SJCRH30 (cell line): ENCODE results near the gene PLP2. TPM values are rescaled to one million over a fixed set of nuclear protein-coding genes. Genes with fewer than 3 reads are reported as not detected.
"Not testable (repeated sequence)": the region's sequence is repeated elsewhere in the genome, so short reads cannot be mapped to it uniquely, and the experiment has no call there.

Source experiments
- DNase-seq, 2 experiments: peaks; one replicate each; pipeline ENCODE4 v3.0.0-alpha.2; 2015 to 2020
- H3K27ac ChIP-seq: fragments of 250-450 bp; sonication (Bioruptor Pico); 2 replicates; pipeline ENCODE4 v1.5.1; 2020; ENCODE audit warnings: mild to moderate bottlenecking, moderate library complexity
- H3K27me3 ChIP-seq: fragments of 250-450 bp; sonication (Bioruptor Pico); 2 replicates; pipeline ENCODE4 v1.5.1; 2020; ENCODE audit warnings: mild to moderate bottlenecking, moderate library complexity
- H3K36me3 ChIP-seq: fragments of 250-450 bp; sonication (Bioruptor Pico); 2 replicates; pipeline ENCODE4 v1.5.1; 2020; ENCODE audit warnings: mild to moderate bottlenecking, moderate library complexity
- H3K4me1 ChIP-seq: fragments of 250-450 bp; sonication (Bioruptor Pico); 2 replicates; pipeline ENCODE4 v1.5.1; 2020; ENCODE audit warnings: mild to moderate bottlenecking, moderate library complexity
- H3K4me3 ChIP-seq: fragments of 250-450 bp; sonication (Bioruptor Pico); 2 replicates; pipeline ENCODE4 v1.5.1; 2020; ENCODE audit warnings: mild to moderate bottlenecking, moderate library complexity
- H3K9me3 ChIP-seq: fragments of 250-450 bp; sonication (Bioruptor Pico); replicated peaks from 2 replicates; pipeline ENCODE4 v1.5.1; 2020; ENCODE audit warnings: mild to moderate bottlenecking, moderate library complexity
- total RNA-seq: library from RNA; depleted of rRNA; stranded (reverse); fragments of >200 nt; shearing (Covaris generic); gene quantifications from 2 replicates; pipeline ENCODE4 v1.2.3, GENCODE V29; 2014

Gene PLP2
- total RNA-seq, 1 experiment from 2014 or later = 56.6 TPM

DNA sequence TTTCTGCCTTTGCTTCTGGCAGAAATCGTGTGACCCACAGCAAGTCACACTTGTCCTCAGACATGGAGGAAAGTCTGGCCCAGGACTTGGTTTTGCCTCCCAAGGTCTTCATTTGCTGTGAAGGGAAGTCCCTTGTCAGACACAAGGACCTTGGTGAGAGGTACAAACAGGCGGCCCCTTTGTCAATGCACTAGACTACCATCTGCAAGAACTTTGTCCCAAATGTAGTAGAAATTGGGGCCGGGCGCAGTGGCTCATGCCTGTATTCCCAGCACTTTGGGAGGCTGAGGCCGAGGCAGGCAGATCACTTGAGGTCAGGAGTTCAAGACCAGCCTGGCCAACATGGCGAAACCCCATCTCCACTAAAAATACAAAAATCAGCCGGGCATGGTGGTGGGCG, 1.8 kb downstream of the PLP2 start:
- not testable (repeated sequence) for H3K36me3 ChIP-seq, H3K27me3 ChIP-seq, H3K9me3 ChIP-seq, H3K27ac ChIP-seq, DNase-seq, H3K4me1 ChIP-seq, H3K4me3 ChIP-seq

DNA sequence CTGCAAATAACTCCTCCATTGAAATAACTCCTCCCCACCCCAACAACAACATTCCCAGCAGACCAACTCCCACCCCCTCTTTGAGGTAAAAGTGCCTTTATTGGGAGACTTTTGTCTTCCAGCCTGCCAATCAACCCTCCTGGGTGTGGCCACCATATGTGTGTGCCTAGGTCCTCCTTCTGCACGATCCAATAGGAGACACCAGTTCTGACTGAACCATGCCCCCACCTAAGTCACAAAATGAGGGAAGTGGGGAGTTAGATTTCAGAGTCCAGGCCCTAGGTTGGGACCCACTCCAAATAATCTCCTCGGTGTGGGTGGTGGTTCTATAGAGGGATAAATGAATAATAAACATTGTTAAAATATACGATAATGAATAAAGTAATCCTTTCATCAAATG, 3.0 kb downstream of the PLP2 start:
- H3K9me3 ChIP-seq = no peaks in the 10 kb centered on the region
- H3K4me3 ChIP-seq = no peak overlapping the region
- no peak for DNase-seq
- no peaks in the 10 kb centered on the region for H3K27me3 ChIP-seq
- peaks cover 7% of the 10 kb centered on the region; the same call in 1 of the 2 replicates for H3K36me3 ChIP-seq
- H3K27ac ChIP-seq = no peak overlapping the region
- H3K4me1 ChIP-seq = no peaks in the 10 kb centered on the region

DNA sequence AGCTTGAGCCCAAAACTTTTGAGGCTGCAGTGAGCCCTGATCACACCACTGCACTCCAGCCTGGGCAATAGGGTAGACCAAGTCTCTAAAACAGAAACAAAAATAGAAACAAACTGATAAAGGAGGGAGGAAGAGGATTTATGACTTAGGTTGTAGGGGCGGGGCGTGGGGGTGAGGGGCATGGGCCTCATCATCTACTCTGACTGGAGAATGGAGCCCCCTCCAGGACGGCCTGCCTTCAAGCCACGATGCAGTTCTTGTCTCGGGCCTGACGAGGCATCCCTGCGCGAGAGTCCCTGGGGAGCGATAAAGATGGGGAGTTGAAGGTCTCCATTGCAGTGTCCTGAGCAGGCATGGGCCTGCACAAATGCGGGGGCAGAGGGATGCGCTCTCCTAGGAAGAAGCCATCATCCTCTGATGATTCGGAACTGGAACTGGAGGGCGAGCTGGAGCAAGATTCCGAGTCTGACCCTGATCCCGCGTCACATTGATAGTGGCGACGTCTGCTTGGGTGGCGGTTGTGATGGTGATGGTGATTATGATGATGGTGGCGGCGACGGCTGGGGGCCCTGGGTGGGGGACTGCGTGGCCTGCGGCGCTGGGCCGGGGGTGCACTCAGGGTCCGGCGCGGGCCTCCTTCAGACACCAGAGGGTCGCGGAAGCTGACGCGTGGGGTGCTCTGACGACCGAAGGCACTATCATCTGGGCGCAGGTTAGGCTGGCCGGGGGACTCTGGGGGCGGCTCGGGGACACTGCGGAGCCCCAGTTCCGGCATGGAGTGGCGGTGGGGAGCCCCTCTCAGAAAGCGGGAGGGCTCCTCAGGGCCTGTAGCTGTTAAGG, 4.0 kb downstream of the PLP2 start:
- H3K27ac ChIP-seq = no peak overlapping the region
- no peaks in the 10 kb centered on the region for H3K9me3 ChIP-seq
- no peaks in the 10 kb centered on the region for H3K27me3 ChIP-seq
- H3K4me1 ChIP-seq = no peaks in the 10 kb centered on the region
- peaks cover 7% of the 10 kb centered on the region; the same call in 1 of the 2 replicates for H3K36me3 ChIP-seq
- no peak for DNase-seq
- H3K4me3 ChIP-seq = no peak overlapping the region

DNA sequence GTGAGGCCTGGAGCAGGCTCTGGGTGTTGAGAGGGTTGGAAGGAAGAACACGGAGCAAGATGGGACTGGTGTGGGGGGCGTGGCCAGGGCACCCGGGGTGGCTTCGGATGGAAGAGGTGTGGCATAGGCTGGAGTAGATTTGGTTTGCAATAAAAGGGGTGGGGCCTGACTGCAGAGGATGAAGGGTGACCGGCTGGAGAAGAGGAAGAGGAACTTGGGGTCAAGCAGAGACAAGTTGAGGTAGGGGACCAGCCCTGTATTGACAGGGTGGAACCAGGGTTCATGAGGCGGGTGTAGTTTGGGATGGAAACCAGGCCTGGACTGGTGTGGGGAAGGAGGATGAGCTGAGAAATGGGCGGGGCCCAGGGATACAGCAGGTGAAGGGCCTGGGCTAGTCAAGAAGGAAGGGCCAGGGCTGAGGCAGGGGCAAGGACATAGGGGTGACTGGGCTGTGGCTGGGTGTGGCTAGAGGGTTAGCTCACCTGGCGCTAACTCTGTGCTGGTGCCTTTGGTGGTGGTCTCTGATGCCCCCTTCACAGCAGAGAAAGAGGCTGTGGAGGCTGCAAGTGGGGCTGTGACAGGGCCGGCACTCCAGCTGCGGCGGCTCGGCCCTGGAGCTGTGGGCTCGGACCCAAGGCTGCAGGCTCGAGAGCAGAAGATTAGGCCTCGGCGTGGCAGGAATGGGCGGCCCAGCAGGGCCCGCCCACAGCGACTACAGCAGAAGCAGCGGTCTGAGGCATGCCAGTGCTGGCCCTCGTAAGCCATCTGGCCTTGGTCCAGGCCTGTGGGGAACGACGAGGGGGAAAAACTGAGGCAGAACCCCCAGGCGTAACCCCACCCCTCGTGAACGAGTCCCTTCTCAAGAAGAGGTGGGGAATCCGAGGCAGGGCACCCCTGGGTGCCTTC, 5.0 kb downstream of the PLP2 start:
- H3K4me1 ChIP-seq = no peaks in the 10 kb centered on the region
- H3K4me3 ChIP-seq = no peak overlapping the region
- no peak overlapping the region for H3K27ac ChIP-seq
- DNase-seq = no peak
- peaks cover 7% of the 10 kb centered on the region; the same call in 1 of the 2 replicates for H3K36me3 ChIP-seq
- no peaks in the 10 kb centered on the region for H3K9me3 ChIP-seq
- H3K27me3 ChIP-seq = no peaks in the 10 kb centered on the region

DNA sequence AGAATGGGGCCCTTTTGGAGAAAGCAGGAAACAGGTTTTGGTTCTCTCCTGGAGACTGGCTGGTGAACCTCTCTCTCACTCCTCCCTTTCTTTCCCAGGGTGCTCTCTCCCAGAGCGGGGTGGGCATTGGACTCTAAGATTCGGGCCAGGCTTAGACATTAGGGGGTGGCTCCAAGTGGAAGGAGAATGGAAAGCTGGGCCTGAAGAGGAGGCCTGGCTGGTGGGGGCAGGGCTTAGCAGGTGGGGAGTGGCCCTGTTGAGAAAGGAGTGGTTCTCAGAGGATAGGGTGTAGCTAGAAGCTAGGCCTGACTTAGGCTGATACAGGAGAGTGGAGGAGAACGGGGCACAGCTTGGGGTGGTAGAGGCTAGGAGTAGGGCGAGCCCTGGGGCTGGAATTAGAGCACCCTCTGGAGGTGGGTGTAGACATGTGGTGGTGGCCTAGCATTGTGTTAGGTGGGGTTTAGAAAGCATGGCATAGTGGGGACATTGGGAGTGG, 5.7 kb downstream of the PLP2 start:
- H3K36me3 ChIP-seq = peaks cover 7% of the 10 kb centered on the region; the same call in 1 of the 2 replicates
- H3K27ac ChIP-seq = no peak overlapping the region

DNA sequence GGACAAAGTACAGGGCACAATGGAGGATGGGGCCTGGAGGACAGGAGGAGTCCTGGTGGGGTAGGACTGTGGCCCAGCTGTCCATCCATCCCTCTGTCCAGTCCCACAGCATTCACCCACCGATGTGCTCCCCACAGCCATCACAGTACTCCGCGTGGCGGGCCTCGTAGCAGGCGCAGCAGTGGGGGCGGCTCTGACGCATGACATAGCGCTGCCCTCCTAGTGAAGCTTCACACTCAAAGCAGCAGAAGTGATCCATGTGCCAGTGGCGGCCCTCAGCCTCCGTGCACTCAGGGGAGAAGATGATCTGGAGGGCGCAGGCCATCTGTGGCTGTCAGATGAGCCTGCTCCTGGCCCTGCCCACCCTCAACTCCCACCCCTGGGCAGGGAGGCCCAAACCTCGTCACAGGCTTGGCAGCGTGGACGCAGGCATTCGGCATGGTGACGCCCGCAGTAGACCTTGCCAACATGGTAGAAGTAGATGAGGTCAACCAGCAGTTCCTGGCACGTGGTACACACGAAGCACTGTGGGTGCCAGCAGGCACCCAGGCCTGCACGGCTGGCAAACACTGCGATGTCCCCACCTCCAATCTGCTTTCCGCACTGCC, 6.3 kb downstream of the PLP2 start:
- Histone ChIP-seq H3K4me1 (no peaks in the 10 kb centered on the region), H3K27me3 (no peaks in the 10 kb centered on the region), H3K27ac (no peak overlapping the region), H3K36me3 (peaks cover 7% of the 10 kb centered on the region; the same call in 1 of the 2 replicates), H3K4me3 (no peak overlapping the region), H3K9me3 (no peaks in the 10 kb centered on the region)
- DNase-seq = no peak

More for the DNA sequence above, 5.7 kb downstream of the PLP2 start:
- no peaks in the 10 kb centered on the region for H3K4me1 ChIP-seq
- no peak for DNase-seq
- H3K9me3 ChIP-seq = no peaks in the 10 kb centered on the region
- H3K4me3 ChIP-seq = no peak overlapping the region
- H3K27me3 ChIP-seq = no peaks in the 10 kb centered on the region

DNA sequence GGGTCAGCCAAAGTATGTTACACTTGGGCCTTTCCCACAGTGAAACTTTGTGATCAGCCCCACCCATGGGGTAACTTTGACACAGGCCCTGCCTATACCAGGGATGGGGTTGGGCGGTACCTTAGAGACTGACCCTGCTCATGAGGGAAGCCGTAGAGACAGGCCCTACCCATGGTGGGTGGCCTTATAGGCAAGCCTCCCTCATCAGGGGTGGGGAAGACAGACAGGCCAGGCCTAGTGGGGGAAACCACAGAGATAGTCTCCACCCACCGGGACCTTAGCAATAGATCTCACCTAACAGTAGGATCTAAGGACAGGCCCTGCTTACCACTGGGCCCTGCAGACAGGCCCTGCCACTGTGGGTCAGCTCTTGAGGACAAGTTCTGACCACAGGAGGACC, 6.8 kb downstream of the PLP2 start:
- no peaks in the 10 kb centered on the region for H3K4me1 ChIP-seq
- DNase-seq = no peak
- no peaks in the 10 kb centered on the region for H3K27me3 ChIP-seq
- H3K36me3 ChIP-seq = peaks cover 7% of the 10 kb centered on the region; the same call in 1 of the 2 replicates
- no peak overlapping the region for H3K27ac ChIP-seq
- H3K4me3 ChIP-seq = no peak overlapping the region
- no peaks in the 10 kb centered on the region for H3K9me3 ChIP-seq

DNA sequence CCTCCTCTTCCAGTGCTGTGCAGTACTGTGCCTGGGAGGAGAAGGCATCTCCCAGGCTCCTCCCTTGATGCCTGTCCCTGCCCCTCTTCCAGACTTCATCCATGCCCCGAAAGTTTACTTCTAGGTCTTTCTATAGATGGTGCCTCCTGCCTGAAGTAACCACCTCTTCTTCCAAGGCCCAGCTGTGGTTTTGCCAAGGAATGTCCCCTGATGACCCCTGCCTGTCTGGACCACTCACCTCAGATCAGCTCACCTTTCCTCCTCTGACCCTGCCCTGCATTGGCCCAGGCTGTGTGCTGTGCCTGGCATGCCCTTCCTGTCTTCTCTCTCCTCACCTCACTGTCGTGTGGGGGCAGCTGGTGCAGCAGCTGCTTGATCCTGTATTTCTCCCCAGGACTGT, 7.7 kb downstream of the PLP2 start:
- H3K9me3 ChIP-seq = no peaks in the 10 kb centered on the region
- H3K36me3 ChIP-seq = peaks cover 5% of the 10 kb centered on the region; the same call in 1 of the 2 replicates
- no peaks in the 10 kb centered on the region for H3K4me1 ChIP-seq
- H3K4me3 ChIP-seq = no peak overlapping the region
- no peak for DNase-seq
- H3K27me3 ChIP-seq = no peaks in the 10 kb centered on the region
- H3K27ac ChIP-seq = no peak overlapping the region

DNA sequence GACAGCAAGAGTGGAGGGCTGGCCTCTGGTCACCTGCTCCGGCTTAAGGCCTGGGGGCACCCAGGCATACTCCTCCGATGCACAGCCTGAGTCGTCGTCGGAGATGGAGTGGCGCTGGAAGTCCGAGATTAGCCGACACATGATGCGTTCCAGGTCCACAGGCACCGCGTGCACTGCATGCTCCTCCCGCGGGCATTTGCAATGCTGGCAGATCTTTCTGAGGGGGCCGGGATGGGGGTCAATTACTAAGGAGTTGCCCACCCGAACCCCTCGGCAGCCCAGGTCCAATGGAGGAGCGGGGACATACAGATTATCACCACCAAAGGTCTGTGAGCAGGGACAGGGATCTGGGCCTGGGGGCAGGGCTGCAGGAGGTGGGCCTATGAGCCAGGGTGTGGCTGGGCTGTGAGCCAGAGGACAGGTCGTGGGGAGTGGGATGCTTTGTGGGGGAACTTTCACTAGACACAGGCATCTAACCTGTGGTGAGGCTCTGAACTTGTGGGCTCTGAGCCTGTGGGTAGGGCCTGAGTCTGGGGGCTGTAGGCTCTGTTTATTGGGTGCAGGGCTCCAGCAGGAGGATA, 12.1 kb downstream of the PLP2 start:
- H3K4me3 ChIP-seq = no peak overlapping the region
- no peaks in the 10 kb centered on the region for H3K27me3 ChIP-seq
- H3K4me1 ChIP-seq = no peaks in the 10 kb centered on the region
- H3K9me3 ChIP-seq = no peaks in the 10 kb centered on the region
- no peak for DNase-seq
- no peaks in the 10 kb centered on the region for H3K36me3 ChIP-seq
- no peak overlapping the region for H3K27ac ChIP-seq

DNA sequence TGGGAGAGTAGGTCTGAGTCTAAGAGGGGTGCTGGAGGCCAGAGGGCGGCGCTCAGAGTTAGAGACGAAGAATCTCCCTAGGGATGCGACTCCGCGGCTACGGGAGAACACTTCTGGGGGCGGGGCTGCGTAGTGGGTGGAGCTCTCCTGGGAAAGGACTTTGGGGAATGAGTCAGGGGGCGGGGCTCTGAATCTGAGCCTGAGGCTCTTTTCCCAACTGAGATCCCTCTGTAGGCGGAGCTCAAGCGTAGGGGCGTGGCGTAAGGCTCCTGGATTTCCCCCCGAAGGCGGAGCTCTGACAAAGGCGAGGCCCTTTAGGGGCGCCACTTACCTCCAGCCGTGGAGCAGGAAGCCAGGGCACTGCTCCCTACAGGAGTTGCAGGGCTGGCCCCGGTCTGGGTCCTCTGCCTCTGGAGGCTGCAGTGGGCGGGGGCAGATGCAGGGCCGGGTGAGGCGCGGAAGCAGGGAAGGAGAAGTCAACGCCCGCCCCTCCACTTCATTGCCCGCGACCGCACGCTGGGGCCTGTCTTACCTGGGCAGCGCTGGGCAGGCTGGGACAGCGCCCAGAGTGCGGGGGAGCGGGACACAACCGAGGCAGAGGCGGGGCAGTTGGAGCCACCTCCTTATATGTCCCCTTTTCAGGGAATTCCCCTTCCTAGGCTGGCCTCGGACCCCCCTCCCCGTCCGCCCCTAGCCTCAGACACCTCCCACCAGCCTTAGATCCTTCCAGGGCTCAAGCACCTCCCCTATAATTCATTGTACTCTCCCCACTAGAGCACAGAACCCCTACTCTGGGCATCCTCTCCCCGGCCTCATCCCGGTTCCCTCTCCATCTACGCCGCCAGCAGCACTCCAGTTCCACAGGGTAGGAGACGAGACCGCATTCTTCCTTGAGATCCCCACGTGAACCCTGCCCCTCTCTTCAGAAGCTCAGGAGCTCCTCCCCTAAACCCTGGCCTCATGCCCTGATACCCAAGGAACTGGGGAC, 12.9 kb downstream of the PLP2 start:
- Histone ChIP-seq H3K36me3 (no peaks in the 10 kb centered on the region), H3K27me3 (no peaks in the 10 kb centered on the region), H3K27ac (no peak overlapping the region), H3K4me1 (no peaks in the 10 kb centered on the region), H3K9me3 (no peaks in the 10 kb centered on the region), H3K4me3 (no peak overlapping the region)
- peak; percentile 31 to 35 for DNase-seq

DNA sequence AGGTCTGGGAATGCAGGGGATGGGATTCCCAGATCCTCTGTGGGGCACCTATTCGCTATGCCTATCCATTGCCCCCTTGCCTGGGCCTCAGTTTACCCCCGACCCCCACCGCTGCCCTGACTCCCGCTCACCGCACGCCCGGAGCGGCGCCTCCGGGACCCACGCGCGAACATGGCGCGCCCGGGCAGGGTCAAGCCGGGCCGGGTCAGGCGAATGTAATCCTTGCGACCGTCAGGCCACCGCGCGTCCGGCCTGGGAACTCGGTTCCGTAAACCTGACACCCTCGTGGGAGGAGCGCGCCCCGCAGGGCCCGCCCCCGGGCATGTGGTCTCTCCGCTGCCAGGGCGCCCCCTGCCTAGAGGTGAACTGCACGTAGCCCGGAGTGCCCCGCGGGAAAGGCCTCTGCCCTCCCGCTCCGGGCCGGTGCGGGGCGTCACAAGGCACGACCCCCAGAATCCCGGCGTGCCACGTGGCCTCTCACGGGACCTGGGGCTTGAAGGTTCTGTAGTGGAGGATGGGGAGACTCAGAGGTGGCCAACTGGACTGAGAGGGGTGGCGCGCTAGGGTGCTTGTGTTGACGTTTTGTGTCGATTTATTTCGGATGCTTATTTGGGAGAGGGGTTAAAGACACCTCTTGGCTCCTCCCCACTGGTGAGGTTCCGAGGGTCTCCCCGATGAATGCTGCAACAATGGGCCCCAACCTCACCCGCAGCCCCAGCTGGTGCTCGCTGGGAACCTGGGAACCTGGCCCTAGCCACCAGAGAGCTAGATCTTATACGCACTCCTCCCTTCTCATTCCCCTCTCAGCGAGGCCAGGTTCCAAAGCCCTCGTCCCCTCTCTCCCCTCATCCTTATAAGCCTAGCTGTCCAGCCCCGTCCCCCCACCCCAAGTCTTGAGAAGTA, 14.7 kb downstream of the PLP2 start, which contains the start of gene PRICKLE3:
Gene PRICKLE3, minus strand, starts transcription at position 249 of the 903 bp plus-strand sequence. Its CDS starts 76 bp downstream, at position 173.
- peak; percentile 65 to 70 for DNase-seq

DNA sequence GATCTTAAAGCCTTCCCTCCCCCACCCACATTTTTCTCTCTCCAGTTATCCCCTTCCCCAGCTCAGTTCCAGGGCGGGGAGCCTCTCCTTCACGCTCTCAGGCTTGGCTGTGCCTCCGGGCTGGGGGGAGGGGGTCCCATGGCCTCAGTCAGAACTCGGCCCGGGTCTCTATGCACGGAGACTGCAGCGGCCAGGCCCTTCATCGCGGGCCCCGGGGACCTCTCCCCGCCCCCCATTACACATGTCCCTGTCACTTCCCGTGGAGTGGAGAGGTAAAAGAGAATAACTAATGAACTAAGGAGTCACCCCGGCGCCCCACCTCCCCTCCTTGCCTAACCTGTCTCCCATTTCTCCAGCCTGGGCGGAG, 15.3 kb downstream of the PLP2 start:
- Histone ChIP-seq H3K4me3 (no peak overlapping the region), H3K9me3 (no peaks in the 10 kb centered on the region), H3K36me3 (no peaks in the 10 kb centered on the region), H3K27me3 (no peaks in the 10 kb centered on the region), H3K27ac (no peak overlapping the region), H3K4me1 (no peaks in the 10 kb centered on the region)
- no peak for DNase-seq

More for the DNA sequence above, 14.7 kb downstream of the PLP2 start, which contains the start of gene PRICKLE3:
- Histone ChIP-seq H3K27me3 (no peaks in the 10 kb centered on the region), H3K4me3 (peak within 1 kb of the TSS; percentile 65), H3K27ac (peak within 1 kb of the TSS; percentile 17; the same call in 1 of the 2 replicates), H3K36me3 (no peaks in the 10 kb centered on the region), H3K9me3 (no peaks in the 10 kb centered on the region), H3K4me1 (no peaks in the 10 kb centered on the region)
